ENCODE data around the gene NACC2. TPM values are rescaled to one million over a fixed set of nuclear protein-coding genes. Genes with fewer than 3 reads are reported as not detected.

The NACC2 gene
- total RNA-seq, 1 donor from 2014 or later: 3.9 TPM

- TF ChIP-seq, protein P1, sequence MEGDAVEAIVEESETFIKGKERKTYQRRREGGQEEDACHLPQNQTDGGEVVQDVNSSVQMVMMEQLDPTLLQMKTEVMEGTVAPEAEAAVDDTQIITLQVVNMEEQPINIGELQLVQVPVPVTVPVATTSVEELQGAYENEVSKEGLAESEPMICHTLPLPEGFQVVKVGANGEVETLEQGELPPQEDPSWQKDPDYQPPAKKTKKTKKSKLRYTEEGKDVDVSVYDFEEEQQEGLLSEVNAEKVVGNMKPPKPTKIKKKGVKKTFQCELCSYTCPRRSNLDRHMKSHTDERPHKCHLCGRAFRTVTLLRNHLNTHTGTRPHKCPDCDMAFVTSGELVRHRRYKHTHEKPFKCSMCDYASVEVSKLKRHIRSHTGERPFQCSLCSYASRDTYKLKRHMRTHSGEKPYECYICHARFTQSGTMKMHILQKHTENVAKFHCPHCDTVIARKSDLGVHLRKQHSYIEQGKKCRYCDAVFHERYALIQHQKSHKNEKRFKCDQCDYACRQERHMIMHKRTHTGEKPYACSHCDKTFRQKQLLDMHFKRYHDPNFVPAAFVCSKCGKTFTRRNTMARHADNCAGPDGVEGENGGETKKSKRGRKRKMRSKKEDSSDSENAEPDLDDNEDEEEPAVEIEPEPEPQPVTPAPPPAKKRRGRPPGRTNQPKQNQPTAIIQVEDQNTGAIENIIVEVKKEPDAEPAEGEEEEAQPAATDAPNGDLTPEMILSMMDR (IDR thresholded peaks at IDR 0.05; ENCODE audit: partially characterized antibody, unreplicated experiment): no peak
- Mint-ChIP-seq H3K36me3 (ENCODE audit: unreplicated experiment) (no peaks in the 10 kb centered on the region), H3K9me3 (ENCODE audit: unreplicated experiment) (peaks cover 1% of the 10 kb centered on the region), H3K27ac (ENCODE audit: unreplicated experiment) (no peak overlapping the region), H3K27me3 (ENCODE audit: unreplicated experiment) (no peaks in the 10 kb centered on the region), H3K4me3 (ENCODE audit: unreplicated experiment) (no peak overlapping the region), H3K4me1 (ENCODE audit: low read depth, unreplicated experiment) (peaks cover 4% of the 10 kb centered on the region)
- DNase-seq: no peak
Measured at GRCh38 chr9:135985459-135985774, 109.7 kb downstream of the NACC2 start.

GRCh38 chr9:135984072-135984710, 110.9 kb downstream of the NACC2 start:
- TF ChIP-seq, protein P1 (IDR thresholded peaks at IDR 0.05; ENCODE audit: partially characterized antibody, unreplicated experiment): no peak
- H3K27me3 Mint-ChIP-seq (ENCODE audit: unreplicated experiment): no peaks in the 10 kb centered on the region
- no peak for DNase-seq
- H3K4me3 Mint-ChIP-seq (ENCODE audit: unreplicated experiment): no peak overlapping the region
- peaks cover 4% of the 10 kb centered on the region for H3K4me1 Mint-ChIP-seq (ENCODE audit: low read depth, unreplicated experiment)
- H3K9me3 Mint-ChIP-seq (ENCODE audit: unreplicated experiment): no peaks in the 10 kb centered on the region
- no peak overlapping the region for H3K27ac Mint-ChIP-seq (ENCODE audit: unreplicated experiment)
- no peaks in the 10 kb centered on the region for H3K36me3 Mint-ChIP-seq (ENCODE audit: unreplicated experiment)

DNA sequence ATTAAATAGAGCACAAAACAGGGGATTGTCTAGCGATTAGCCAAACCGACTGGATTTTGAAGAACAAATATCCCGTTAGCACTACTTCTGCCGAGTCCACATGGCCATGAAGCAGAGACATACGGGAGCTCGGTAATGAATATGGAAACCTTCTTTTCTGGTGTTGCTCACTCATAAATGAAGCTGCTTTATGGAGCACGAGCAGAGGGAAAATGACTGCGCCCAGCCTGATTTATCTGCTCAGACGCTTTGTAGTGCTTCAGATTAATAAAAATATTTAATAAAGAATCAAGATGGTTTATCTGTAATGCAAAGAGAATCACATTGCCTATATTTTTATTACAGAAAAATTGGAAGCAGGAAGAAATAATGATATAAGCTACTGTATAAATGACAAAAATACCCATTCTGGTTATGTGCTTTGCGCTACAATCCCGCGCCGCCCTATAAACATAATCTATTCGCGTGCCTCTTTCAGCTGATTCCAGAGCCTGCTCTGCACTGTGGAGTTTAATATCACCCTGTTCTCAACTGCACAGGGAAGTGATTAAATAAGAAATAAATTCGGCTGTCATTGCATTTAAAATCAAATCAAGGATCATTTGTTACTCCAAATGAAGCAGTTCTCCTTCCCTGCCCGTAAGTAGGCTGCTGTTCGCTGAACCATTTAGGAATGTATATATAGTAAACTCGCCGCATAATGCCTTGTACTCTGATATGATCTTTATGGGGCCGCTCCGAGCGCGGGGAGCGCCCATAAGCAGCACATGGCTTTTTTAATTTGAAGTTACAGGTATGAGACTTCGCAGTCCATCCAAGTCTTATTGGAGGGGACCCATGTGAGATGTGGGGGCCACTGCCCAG, 111.6 kb downstream of the NACC2 start:
- no peaks in the 10 kb centered on the region for H3K36me3 Mint-ChIP-seq (ENCODE audit: unreplicated experiment)
- H3K9me3 Mint-ChIP-seq (ENCODE audit: unreplicated experiment): peaks cover 2% of the 10 kb centered on the region
- H3K27me3 Mint-ChIP-seq (ENCODE audit: unreplicated experiment): no peaks in the 10 kb centered on the region
- H3K4me3 Mint-ChIP-seq (ENCODE audit: unreplicated experiment): no peak overlapping the region
- TF ChIP-seq, protein P1 (IDR thresholded peaks at IDR 0.05; ENCODE audit: partially characterized antibody, unreplicated experiment): no peak
- no peak overlapping the region for H3K27ac Mint-ChIP-seq (ENCODE audit: unreplicated experiment)
- no peak for DNase-seq
- peaks cover 6% of the 10 kb centered on the region for H3K4me1 Mint-ChIP-seq (ENCODE audit: low read depth, unreplicated experiment)

GRCh38 chr9:135982499-135983207, 112.4 kb downstream of the NACC2 start:
- Mint-ChIP-seq H3K9me3 (ENCODE audit: unreplicated experiment) (peaks cover 2% of the 10 kb centered on the region), H3K36me3 (ENCODE audit: unreplicated experiment) (no peaks in the 10 kb centered on the region), H3K4me3 (ENCODE audit: unreplicated experiment) (no peak overlapping the region), H3K4me1 (ENCODE audit: low read depth, unreplicated experiment) (peaks cover 3% of the 10 kb centered on the region), H3K27ac (ENCODE audit: unreplicated experiment) (no peak overlapping the region), H3K27me3 (ENCODE audit: unreplicated experiment) (no peaks in the 10 kb centered on the region)
- DNase-seq: no peak
- TF ChIP-seq, protein P1 (IDR thresholded peaks at IDR 0.05; ENCODE audit: partially characterized antibody, unreplicated experiment): no peak
